Fibroblast of the aortic adventitia (primary cell): ENCODE measurements around the gene CDT1. TPM values are rescaled to one million over a fixed set of nuclear protein-coding genes. Genes with fewer than 3 reads are reported as not detected.
"Not testable (repeated sequence)": the region's sequence is repeated elsewhere in the genome, so short reads cannot be mapped to it uniquely, and the experiment has no call there.

Experiments used
- DNase-seq: peaks from one replicate; pipeline ENCODE4 v3.0.0-alpha.2; 2010; ENCODE audit warnings: low read depth
- H3K4me3 ChIP-seq: 2 replicates; pipeline ENCODE4 v1.5.1; 2011; ENCODE audit warnings: low read depth, mild to moderate bottlenecking, control low read depth, low read length, moderate library complexity
- total RNA-seq: library from RNA; depleted of rRNA; stranded (reverse); fragments of >200 nt; gene quantifications from 2 replicates; pipeline ENCODE4 v1.2.3, GENCODE V29; 2012; ENCODE audit warnings: low replicate concordance
- TF ChIP-seq, protein P1 (sequence below): IDR thresholded peaks from 2 replicates; pipeline ENCODE4 v1.5.1; 2011; ENCODE audit warnings: mild to moderate bottlenecking, low read length, control low read depth, inconsistent platforms; ENCODE audit not compliant: insufficient read depth

CDT1 gene
- total RNA-seq, 1 donor, result 26.8 TPM

DNA sequence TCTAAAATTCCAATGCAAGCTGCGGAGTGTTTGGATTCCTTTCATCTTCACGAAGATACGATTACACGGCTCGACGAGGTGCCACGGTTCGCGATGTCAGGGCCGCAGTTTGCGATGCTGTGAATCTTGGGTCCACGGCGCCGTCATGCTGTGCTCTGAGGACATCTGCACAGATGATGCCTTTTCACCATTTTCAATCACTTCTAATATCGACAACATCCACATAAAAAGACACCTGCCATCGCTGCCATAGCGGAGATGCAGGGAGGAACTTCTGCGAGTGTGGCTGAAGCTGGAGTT, 14.9 kb downstream of the CDT1 start:
- TF ChIP-seq, protein P1, sequence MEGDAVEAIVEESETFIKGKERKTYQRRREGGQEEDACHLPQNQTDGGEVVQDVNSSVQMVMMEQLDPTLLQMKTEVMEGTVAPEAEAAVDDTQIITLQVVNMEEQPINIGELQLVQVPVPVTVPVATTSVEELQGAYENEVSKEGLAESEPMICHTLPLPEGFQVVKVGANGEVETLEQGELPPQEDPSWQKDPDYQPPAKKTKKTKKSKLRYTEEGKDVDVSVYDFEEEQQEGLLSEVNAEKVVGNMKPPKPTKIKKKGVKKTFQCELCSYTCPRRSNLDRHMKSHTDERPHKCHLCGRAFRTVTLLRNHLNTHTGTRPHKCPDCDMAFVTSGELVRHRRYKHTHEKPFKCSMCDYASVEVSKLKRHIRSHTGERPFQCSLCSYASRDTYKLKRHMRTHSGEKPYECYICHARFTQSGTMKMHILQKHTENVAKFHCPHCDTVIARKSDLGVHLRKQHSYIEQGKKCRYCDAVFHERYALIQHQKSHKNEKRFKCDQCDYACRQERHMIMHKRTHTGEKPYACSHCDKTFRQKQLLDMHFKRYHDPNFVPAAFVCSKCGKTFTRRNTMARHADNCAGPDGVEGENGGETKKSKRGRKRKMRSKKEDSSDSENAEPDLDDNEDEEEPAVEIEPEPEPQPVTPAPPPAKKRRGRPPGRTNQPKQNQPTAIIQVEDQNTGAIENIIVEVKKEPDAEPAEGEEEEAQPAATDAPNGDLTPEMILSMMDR, result no peak
- DNase-seq, result no peak
- H3K4me3 ChIP-seq, result no peak overlapping the region

GRCh38 chr16:88819126-88819525, 15.5 kb downstream of the CDT1 start:
- TF ChIP-seq, protein P1, result no peak
- H3K4me3 ChIP-seq, result no peak overlapping the region
- DNase-seq, result no peak

- no peak overlapping the region for H3K4me3 ChIP-seq
- TF ChIP-seq, protein P1, result no peak
- no peak for DNase-seq
Observed at GRCh38 chr16:88820385-88821025, 16.9 kb downstream of the CDT1 start.

DNA sequence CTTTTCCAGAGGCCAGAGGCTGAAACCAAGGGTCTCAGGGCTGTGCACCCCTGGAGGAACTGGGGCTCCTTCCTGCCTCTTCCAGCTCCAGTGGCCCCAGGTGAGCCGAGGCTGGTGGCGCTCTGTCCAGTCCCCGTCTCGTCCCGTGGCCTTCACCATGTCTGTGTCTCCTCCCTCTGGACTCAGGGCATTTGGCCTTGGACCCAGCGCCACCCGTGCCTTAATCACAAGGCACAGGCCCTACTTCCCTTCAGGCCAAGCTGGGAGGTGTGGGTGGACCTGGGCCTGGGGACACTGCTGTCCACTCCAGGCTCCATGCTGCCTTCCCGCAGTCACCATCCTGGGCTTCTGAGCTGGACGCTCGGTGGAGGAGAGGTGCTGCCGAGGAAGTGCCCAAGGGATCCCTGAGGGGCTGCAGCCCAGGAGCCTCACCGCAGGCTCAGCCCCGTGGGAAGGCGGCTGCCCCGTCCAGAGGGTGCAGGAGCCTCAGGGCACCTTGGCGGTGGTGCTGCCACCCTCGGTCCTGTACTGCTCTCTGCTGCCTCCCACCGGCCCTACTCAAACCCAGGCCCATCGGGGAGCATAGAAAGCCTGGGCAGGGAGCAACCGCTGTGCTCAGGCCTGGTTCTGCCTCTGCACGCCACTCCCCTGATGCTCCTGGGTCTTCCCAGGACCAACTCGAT, 17.7 kb downstream of the CDT1 start:
- TF ChIP-seq, protein P1, result no peak
- no peak for DNase-seq
- no peak overlapping the region for H3K4me3 ChIP-seq

GRCh38 chr16:88822281-88823040, 18.9 kb downstream of the CDT1 start:
- TF ChIP-seq, protein P1, result no peak
- DNase-seq, result no peak
- no peak overlapping the region for H3K4me3 ChIP-seq

DNA sequence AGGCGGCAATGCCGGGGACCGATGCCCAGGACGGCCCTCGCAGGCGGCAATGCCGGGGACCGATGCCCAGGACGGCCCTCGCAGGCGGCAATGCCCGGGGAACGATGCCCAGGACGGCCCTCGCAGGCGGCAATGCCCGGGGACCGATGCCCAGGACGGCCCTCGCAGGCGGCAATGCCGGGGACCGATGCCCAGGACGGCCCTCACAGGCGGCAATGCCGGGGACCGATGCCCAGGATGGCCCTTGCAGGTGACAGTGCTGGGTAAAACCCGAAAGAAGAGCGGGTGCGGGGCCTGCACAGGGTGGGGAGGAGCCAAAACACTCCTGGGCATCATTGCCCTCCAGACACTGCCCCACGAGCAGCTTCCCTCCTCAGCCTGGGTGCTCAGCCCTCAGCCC, 20.1 kb downstream of the CDT1 start:
- not testable (repeated sequence) for H3K4me3 ChIP-seq, DNase-seq
